ENCODE results near the gene COX7A1.

- no peak for TF ChIP-seq BHLHE40 (IDR thresholded peaks at IDR 0.05; ENCODE audit: borderline replicate concordance)
- TF ChIP-seq SUZ12 (IDR thresholded peaks at IDR 0.05), result no peak
- TF ChIP-seq HDGF (IDR thresholded peaks at IDR 0.05; ENCODE audit: borderline replicate concordance), result no peak
- no peak for TF ChIP-seq SP1 (IDR thresholded peaks at IDR 0.05)
- TF ChIP-seq ARNT (IDR thresholded peaks at IDR 0.05), result no peak
- no peak for TF ChIP-seq FOXA1 (IDR thresholded peaks at IDR 0.05)
- TF ChIP-seq ELF4 (IDR thresholded peaks at IDR 0.05), result no peak
- no peak for TF ChIP-seq CTBP1 (IDR thresholded peaks at IDR 0.05; ENCODE audit: borderline replicate concordance)
- no peak for TF ChIP-seq FOXM1 (IDR thresholded peaks at IDR 0.05; ENCODE audit: borderline replicate concordance)
- TF ChIP-seq LEF1 (IDR thresholded peaks at IDR 0.05; ENCODE audit: borderline replicate concordance), result no peak
Observed at GRCh38 chr19:36150586-36150985, 1.7 kb downstream of the COX7A1 start.
